PC-3 (cell line): ENCODE measurements around the gene ASTN2.

Source experiments
- EZH2phosphoT487 ChIP-seq: fragments of 300-600 bp; sonication (generic); IDR thresholded peaks from 2 replicates; pipeline ENCODE4 v1.6.1; 2018; ENCODE audit warnings: mild to moderate bottlenecking, antibody characterized with exemption, low read length, borderline replicate concordance
- TF ChIP-seq, protein P1 (sequence below): fragments of 300-600 bp; sonication (generic); conservative IDR thresholded peaks from 2 replicates; pipeline ENCODE4 v1.5.1; 2017; ENCODE audit warnings: antibody characterized with exemption, low read depth, mild to moderate bottlenecking, low read length

- TF ChIP-seq, protein P1, sequence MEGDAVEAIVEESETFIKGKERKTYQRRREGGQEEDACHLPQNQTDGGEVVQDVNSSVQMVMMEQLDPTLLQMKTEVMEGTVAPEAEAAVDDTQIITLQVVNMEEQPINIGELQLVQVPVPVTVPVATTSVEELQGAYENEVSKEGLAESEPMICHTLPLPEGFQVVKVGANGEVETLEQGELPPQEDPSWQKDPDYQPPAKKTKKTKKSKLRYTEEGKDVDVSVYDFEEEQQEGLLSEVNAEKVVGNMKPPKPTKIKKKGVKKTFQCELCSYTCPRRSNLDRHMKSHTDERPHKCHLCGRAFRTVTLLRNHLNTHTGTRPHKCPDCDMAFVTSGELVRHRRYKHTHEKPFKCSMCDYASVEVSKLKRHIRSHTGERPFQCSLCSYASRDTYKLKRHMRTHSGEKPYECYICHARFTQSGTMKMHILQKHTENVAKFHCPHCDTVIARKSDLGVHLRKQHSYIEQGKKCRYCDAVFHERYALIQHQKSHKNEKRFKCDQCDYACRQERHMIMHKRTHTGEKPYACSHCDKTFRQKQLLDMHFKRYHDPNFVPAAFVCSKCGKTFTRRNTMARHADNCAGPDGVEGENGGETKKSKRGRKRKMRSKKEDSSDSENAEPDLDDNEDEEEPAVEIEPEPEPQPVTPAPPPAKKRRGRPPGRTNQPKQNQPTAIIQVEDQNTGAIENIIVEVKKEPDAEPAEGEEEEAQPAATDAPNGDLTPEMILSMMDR: no peak
- no peak for TF ChIP-seq EZH2phosphoT487
Observed at GRCh38 chr9:116817762-116818161, 597.1 kb downstream of the ASTN2 start.
